DND-41 (cell line): Measurements from ENCODE around the gene XPNPEP1.

ENCODE experiments used
- CTCF ChIP-seq: IDR thresholded peaks from 2 replicates; pipeline ENCODE4 v1.5.1; 2012; ENCODE audit warnings: borderline replicate concordance, low read length, moderate library complexity, mild to moderate bottlenecking; ENCODE audit not compliant: poor library complexity, severe bottlenecking; ENCODE audit errors: extremely low read depth
- EZH2 ChIP-seq: IDR thresholded peaks from 3 replicates; pipeline ENCODE4 v1.6.1; 2012; ENCODE audit warnings: borderline replicate concordance, low read depth, mild to moderate bottlenecking, moderate library complexity, low read length, inconsistent platforms; ENCODE audit not compliant: severe bottlenecking

- TF ChIP-seq CTCF: no peak
- TF ChIP-seq EZH2: no peak
Measured at GRCh38 chr10:109851616-109852474, 71.5 kb downstream of the XPNPEP1 start.
